ENCODE measurements around the gene SAPCD2.

The SAPCD2 gene

DNA sequence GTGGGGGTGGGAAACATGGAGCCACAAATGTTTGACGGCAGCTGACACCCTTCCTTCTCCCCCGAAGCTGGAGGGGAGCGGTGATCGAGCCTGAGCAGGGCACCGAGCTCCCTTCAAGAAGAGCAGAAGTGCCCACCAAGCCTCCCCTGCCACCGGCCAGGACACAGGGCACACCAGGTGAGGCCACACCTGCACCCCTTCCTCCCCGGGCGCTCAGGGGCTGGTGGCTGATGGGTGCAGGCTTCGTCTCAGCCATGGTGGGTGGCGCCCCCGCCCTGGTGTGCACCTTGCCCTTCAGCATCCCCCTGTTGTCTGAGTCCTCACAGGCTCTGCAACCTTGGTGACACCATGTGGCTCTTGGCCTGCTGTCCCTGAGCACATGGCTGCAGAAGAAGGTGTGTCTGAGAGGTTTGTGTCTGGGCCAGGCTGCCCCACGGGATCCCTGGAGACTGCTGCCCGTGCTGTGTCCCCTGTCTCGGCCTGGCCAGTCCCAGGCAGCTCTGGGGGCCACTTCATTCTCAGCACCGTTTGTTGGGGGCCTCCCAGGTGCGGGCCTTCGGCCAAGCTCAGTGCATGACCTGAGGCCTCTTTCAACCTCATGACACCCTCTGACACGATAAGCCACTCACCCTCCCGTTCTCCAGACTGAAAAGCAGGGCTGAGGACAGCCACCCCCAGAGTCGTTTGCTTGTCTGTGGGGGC lies 27.6 kb upstream of the SAPCD2 start:
- POLR2A ChIA-PET, result no interaction called here
- TF ChIP-seq, protein P1, sequence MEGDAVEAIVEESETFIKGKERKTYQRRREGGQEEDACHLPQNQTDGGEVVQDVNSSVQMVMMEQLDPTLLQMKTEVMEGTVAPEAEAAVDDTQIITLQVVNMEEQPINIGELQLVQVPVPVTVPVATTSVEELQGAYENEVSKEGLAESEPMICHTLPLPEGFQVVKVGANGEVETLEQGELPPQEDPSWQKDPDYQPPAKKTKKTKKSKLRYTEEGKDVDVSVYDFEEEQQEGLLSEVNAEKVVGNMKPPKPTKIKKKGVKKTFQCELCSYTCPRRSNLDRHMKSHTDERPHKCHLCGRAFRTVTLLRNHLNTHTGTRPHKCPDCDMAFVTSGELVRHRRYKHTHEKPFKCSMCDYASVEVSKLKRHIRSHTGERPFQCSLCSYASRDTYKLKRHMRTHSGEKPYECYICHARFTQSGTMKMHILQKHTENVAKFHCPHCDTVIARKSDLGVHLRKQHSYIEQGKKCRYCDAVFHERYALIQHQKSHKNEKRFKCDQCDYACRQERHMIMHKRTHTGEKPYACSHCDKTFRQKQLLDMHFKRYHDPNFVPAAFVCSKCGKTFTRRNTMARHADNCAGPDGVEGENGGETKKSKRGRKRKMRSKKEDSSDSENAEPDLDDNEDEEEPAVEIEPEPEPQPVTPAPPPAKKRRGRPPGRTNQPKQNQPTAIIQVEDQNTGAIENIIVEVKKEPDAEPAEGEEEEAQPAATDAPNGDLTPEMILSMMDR (IDR thresholded peaks at IDR 0.05; ENCODE audit: insufficient read depth, low read length, missing control alignments), result no peak
- no peak overlapping the region for H3K4me3 ChIP-seq (ENCODE audit: low read depth, low read length)
- no peak for DNase-seq (ENCODE audit: low read depth, low spot score)
- CTCF ChIA-PET, result interaction anchor here (0.6 to 1.0 kb wide), 2 partner anchors 8 to 11 kb away, joined by 3 read pairs; partner anchors contain the start of gene MAN1B1

DNA sequence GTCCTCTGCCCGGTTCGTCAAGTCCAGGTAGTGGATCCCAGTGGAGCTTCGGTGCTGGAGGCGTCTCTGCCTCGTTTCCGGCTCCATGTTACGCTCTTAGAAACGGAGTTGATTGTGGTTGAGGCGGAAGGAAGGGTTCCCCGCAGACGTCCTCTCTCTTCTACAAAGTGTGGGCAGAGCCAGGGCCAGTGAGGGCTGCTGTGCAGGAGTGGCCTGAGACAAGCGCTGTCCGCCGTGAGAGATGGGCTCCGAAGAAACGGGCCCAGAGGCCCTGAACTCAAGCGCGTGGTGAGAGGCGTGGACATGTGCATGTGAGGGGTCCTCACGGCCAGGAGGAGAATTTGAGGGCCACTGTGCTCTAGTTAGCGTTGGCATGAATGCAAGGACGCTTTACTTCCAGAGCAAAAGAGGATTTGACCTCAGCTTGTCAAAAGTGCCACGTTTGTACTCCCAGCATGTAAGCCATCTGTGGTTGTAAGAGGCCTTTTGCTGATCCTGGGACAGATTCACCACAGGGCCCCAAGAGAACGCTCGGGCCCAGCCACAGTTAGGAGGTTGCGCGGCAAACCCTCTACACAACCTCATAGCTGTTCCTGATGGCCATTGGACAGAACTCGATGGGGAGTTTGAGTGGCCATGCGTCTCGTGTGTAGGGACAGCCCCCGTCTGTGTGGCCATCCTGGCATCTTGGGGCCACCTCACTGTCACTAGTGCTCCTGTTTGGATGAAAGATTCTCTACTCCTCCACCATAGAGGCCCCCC lies 26.6 kb upstream of the SAPCD2 start:
- POLR2A ChIA-PET, result no interaction called here
- CTCF ChIA-PET, result interaction anchor here (0.6 to 1.7 kb wide), 4 partner anchors 9 to 33 kb away, joined by 3 to 4 read pairs (median 3); partner anchors contain the start of gene MAN1B1

DNA sequence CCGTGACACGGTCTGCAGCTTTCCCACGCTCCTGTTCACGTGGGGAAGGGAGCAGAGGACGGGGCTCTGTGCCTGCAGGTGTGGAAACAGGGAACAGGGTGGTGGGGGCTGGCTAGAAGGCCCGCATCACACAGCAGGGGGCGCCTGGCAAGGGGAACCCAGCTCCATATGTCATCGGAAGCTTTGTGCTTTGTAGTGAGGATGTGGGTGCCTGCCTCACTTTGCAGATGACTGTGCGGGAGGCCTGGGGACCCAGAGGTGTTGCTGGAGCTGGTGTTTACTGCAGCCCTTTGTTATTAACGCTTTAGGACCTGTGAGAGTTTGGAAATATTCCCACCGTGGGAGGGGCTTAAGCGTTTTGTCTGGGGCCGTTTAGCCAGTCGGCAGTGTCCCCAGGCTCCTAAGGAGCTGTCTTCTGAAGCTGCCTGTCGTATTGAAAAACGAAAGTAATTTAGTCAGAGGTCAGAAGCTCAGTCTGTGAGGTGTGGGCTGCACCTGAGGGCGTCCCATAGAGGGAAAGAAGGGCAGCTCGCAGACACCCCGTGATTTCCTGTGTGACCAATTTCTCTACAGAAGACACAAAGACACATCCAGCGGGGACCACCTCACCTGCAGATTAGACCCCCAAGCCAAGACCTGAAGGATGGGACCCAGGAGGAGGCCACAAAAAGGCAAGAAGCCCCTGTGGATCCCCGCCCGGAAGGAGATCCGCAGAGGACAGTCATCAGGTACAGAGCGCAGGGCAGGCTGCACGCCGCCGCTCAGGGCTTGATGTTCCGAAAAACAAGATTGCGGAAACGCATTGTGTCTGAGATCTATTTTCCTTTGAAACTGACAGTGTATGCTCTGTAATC lies 25.5 kb upstream of the SAPCD2 start:
- no peak for DNase-seq (ENCODE audit: low read depth, low spot score)
- TF ChIP-seq, protein P1 (IDR thresholded peaks at IDR 0.05; ENCODE audit: insufficient read depth, low read length, missing control alignments), result peak; percentile 2
- ChIA-PET POLR2A (no interaction called here), CTCF (interaction anchor here (0.7 to 1.7 kb wide), 4 partner anchors 9 to 32 kb away, joined by 3 to 4 read pairs (median 3); partner anchors contain the start of gene MAN1B1)
- no peak overlapping the region for H3K4me3 ChIP-seq (ENCODE audit: low read depth, low read length)

More for the DNA sequence above, 26.6 kb upstream of the SAPCD2 start:
- TF ChIP-seq, protein P1 (IDR thresholded peaks at IDR 0.05; ENCODE audit: insufficient read depth, low read length, missing control alignments), result no peak
- DNase-seq (ENCODE audit: low read depth, low spot score), result no peak
- H3K4me3 ChIP-seq (ENCODE audit: low read depth, low read length), result no peak overlapping the region

DNA sequence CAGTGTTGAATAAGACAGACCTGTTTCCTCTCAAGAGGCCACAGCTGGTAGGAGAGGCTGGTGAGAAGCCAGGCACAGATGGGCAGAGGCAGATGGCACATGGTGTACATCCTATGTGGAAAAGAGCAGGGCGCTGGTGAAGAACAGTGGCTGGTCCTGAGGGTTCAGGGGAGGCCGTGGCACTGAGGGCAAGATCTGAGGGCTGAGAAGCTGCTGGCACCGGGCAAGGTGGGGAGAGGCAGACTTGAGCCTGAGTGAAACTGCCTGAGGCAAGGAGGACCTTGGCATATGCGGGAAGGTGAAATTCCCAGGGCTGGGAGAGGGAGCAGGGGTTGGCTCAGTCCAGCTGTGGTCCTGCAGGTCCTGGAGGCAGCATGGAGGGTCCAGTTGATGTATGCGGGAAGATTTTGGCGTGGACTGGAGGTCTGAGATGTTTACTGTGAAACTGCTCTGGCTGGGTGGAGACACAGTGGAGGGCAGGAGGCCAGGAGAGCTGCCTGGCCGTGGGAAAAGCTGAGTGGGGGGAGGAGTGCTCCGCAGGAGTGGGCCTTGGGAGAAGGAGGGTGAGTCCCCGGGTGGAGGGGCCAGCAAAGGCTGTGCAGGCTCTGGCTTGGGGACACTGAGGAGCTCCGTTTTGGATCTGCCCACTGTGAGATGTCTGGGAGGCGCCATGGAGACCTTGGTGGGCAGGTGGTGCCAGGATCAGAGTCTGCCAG lies 19.0 kb upstream of the SAPCD2 start:
- H3K4me3 ChIP-seq (ENCODE audit: low read depth, low read length), result no peak overlapping the region
- DNase-seq (ENCODE audit: low read depth, low spot score), result no peak
- ChIA-PET CTCF (interaction anchor here (0.8 to 17.0 kb wide), 4 partner anchors 21 to 304 kb away, joined by 3 to 208 read pairs (median 5); partner anchors contain the start of genes ABCA2 and SAPCD2), POLR2A (no interaction called here)
- TF ChIP-seq, protein P1 (IDR thresholded peaks at IDR 0.05; ENCODE audit: insufficient read depth, low read length, missing control alignments), result no peak

DNA sequence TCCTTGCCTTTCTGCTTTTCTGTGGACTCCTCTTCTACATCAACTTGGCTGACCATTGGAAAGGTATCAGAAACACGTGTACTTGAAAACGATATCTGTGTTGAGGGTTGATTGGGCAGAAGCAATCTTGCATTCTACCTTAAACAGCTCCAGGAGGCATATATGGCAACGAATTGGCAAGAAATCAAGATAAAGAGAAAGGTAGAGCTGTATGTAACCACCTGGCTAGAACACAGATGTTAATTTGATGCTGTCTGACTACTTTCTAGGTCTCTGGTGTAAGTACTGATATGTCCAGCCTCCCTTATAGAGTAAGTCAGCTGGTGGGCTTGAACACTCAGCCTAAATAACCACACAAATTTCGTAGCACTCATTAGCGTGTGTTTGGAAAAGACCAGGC lies 17.8 kb upstream of the SAPCD2 start:
- TF ChIP-seq, protein P1 (IDR thresholded peaks at IDR 0.05; ENCODE audit: insufficient read depth, low read length, missing control alignments), result no peak
- no peak for DNase-seq (ENCODE audit: low read depth, low spot score)
- H3K4me3 ChIP-seq (ENCODE audit: low read depth, low read length), result peak overlapping the region; percentile 78
- ChIA-PET POLR2A (interaction anchor here (0.6 to 2.6 kb wide), 2 partner anchors 152 to 194 kb away, joined by 4 to 17 read pairs; partner anchors contain the start of gene TUBB4B), CTCF (interaction anchor here (1.0 to 17.0 kb wide), 5 partner anchors 20 to 302 kb away, joined by 3 to 208 read pairs (median 4); partner anchors contain the start of genes ABCA2 and SAPCD2)

Data from AG04449 (cell line).